HepG2 (cell line): ENCODE results near the gene TTC24. TPM values are rescaled to one million over a fixed set of nuclear protein-coding genes. Genes with fewer than 3 reads are reported as not detected.
A peak's percentile ranks its signal among the peaks of the same experiment; 100 is the strongest.

Experiments used
- ATAC-seq: fragments of 200-7000 bp; cut with Tn5 transposase; 3 replicates; pipeline ENCODE4 v1.9.1; 2020; ENCODE audit warnings: mild to moderate bottlenecking, moderate library complexity
- BruUV-seq: library from RNA; stranded (reverse); fragments of 400-500 nt; replicated peaks from 2 replicates; lab custom pipeline; 2021; lab: Mats Ljungman, UMichigan
- CTCF ChIA-PET: fragments of 300-600 bp; formaldehyde crosslinking; extraction: SDS; loops from one replicate; lab custom pipeline; 2021; ENCODE audit warnings: low total read pairs, inconsistent platforms, low intra/inter-chr PET ratio; lab: Yijun Ruan, JAX
- POLR2A ChIA-PET: fragments of 350-600 bp; sonication (Branson Sonifier 250); formaldehyde crosslinking; loops from one replicate; lab custom pipeline; 2020; ENCODE audit warnings: antibody characterized with exemption, inconsistent platforms; lab: Yijun Ruan, JAX
- DNase-seq: peaks from one replicate; pipeline ENCODE4 v3.0.0-alpha.2; 2015; ENCODE audit warnings: low spot score
- FAIRE-seq: peaks from 3 replicates; lab custom pipeline; 2011; peaks lifted over from hg19 to GRCh38; lab: Jason Lieb, UNC
- H2AFZ ChIP-seq: one replicate; pipeline ENCODE4 v1.6.1; 2011; ENCODE audit warnings: low read length, inconsistent platforms
- H3K27ac ChIP-seq: fragments of 300-600 bp; 3 replicates; pipeline ENCODE4 v1.8.0; 2011; ENCODE audit warnings: mixed run types, mild to moderate bottlenecking, mixed read lengths, low read length, inconsistent platforms; ENCODE audit not compliant: insufficient read depth; ENCODE audit errors: extremely low read length
- H3K27me3 ChIP-seq, 2 experiments: fragments of 200-600 bp in 1 of 2; 2 replicates in 1 of 2; 3 replicates in 1 of 2; pipeline versions ENCODE4 v1.6.0 to v1.8.0; 2011; ENCODE audit warnings: low read length in 2 of 2, mild to moderate bottlenecking in 2 of 2, moderate library complexity in 2 of 2, inconsistent platforms in 1 of 2; ENCODE audit not compliant: insufficient read depth in 2 of 2, control insufficient read depth in 1 of 2
- H3K36me3 ChIP-seq, 2 experiments: fragments of 200-600 bp in 1 of 2; replicated peaks in 1 of 2; 2 replicates in 1 of 2; 3 replicates in 1 of 2; pipeline versions ENCODE4 v1.5.1 to v1.8.0; 2011; ENCODE audit warnings: low read length in 2 of 2, inconsistent platforms in 1 of 2; ENCODE audit not compliant: insufficient read depth in 2 of 2, control insufficient read depth in 1 of 2
- H3K4me1 ChIP-seq: 2 replicates; pipeline ENCODE4 v1.5.1; 2012; ENCODE audit warnings: low read length, inconsistent platforms; ENCODE audit not compliant: insufficient read depth
- H3K4me2 ChIP-seq: 2 replicates; pipeline ENCODE4 v1.6.0; 2011; ENCODE audit warnings: low read depth, low read length, inconsistent platforms
- H3K4me3 ChIP-seq, 3 experiments: fragments of 200-600 bp in 1 of 3; sonication (generic), shearing (Covaris generic) in 1 of 3; replicated peaks in 1 of 3; 2 replicates each; pipeline ENCODE4 v1.5.1; 2011 to 2016; ENCODE audit warnings: low read length in 3 of 3, inconsistent platforms in 2 of 3, low read depth in 2 of 3, mild to moderate bottlenecking in 2 of 3, control low read depth in 1 of 3, mixed read lengths in 1 of 3; ENCODE audit not compliant: insufficient read depth in 1 of 3
- H3K79me2 ChIP-seq: one replicate; pipeline ENCODE4 v1.6.1; 2011; ENCODE audit warnings: low read length, inconsistent platforms; ENCODE audit not compliant: insufficient read depth
- H3K9ac ChIP-seq: 2 replicates; pipeline ENCODE4 v1.6.0; 2011; ENCODE audit warnings: mild to moderate bottlenecking, low read depth, low read length, inconsistent platforms; ENCODE audit not compliant: insufficient read depth
- H3K9me3 ChIP-seq: 2 replicates; pipeline ENCODE4 v1.5.1; 2012; ENCODE audit warnings: mild to moderate bottlenecking, low read length
- H4K20me1 ChIP-seq: 2 replicates; pipeline ENCODE4 v1.6.0; 2011; ENCODE audit warnings: inconsistent platforms, mild to moderate bottlenecking, low read length, moderate library complexity; ENCODE audit not compliant: insufficient read depth
- POLR2A ChIP-seq, 2 experiments: IDR thresholded peaks; 2 replicates each; pipeline ENCODE4 v1.6.1; 2011; ENCODE audit warnings: low read depth in 2 of 2, low read length in 2 of 2, mild to moderate bottlenecking in 1 of 2, moderate library complexity in 1 of 2; ENCODE audit not compliant: insufficient read depth in 1 of 2
- THAP11 ChIP-seq: IDR thresholded peaks from 2 replicates; pipeline ENCODE4 v1.6.1; 2016; ENCODE audit warnings: missing biosample characterization, missing genetic modification reagents
- ZNF121 ChIP-seq: sonication (generic); formaldehyde crosslinking; IDR thresholded peaks from 2 replicates; pipeline ENCODE4 v1.5.0; 2020; ENCODE audit warnings: mild to moderate bottlenecking, missing genetic modification reagents
- ZNF704 ChIP-seq: sonication (generic); formaldehyde crosslinking; IDR thresholded peaks from 2 replicates; pipeline ENCODE4 v1.8.1; 2023; ENCODE audit warnings: mild to moderate bottlenecking, inconsistent platforms, moderate library complexity, missing genetic modification reagents, borderline replicate concordance
- ZNF776 ChIP-seq: sonication (generic); formaldehyde crosslinking; IDR thresholded peaks from 2 replicates; pipeline ENCODE4 v1.4.0; 2020; ENCODE audit warnings: mild to moderate bottlenecking, missing genetic modification reagents
- ZSCAN5A ChIP-seq: sonication (generic); formaldehyde crosslinking; IDR thresholded peaks from 2 replicates; pipeline ENCODE4 v1.8.0; 2022; ENCODE audit warnings: mild to moderate bottlenecking, missing genetic modification reagents, borderline replicate concordance
- WGBS: methylation state at CpG from one replicate; pipeline ENCODE4 v1.1.6; 2017; ENCODE audit warnings: low lambda C conversion rate; 5-methylcytosine and 5-hydroxymethylcytosine counted together
- in situ Hi-C: cut with HindIII; loops from 2 replicates; pipeline ENCODE4 v1.10.0; 2017; ENCODE audit warnings: low pct_unique_long_range_greater_than_20kb; ENCODE audit not compliant: extremely low pct_ligation_motif_present
- intact Hi-C: fragments of 100-400 bp; cut with micrococcal nuclease; formaldehyde crosslinking; loops from one replicate; pipeline ENCODE4 v1.10.0; 2022; ENCODE audit not compliant: unreplicated experiment
- polyA plus RNA-seq, 8 experiments: library from polyadenylated mRNA; depleted of rRNA in 3 of 8; stranded (reverse) in 7 of 8; unstranded in 1 of 8; fragments of >200 nt; fragmentation: Illumina TruSeq in 4 of 8; extraction: Trizol in 4 of 8; gene quantifications; 2 replicates each; pipeline versions ENCODE4 v1.2.1 to v1.2.3, GENCODE V29; 2011 to 2016; ENCODE audit warnings: low read depth in 4 of 8, missing spikeins in 1 of 8, mixed read lengths in 1 of 8; ENCODE audit not compliant: insufficient read depth in 1 of 8
- total RNA-seq, 5 experiments: library from RNA; depleted of rRNA; stranded (reverse); fragments of >200 nt; fragmentation: Illumina TruSeq; extraction: Trizol; gene quantifications; 2 replicates each; pipeline ENCODE4 v1.2.3, GENCODE V29; 2016; ENCODE audit warnings: low read depth in 1 of 5

The TTC24 gene
- total and polyA plus RNA-seq, 2 of the 13 experiments (the other 11 are each of a cell fraction or from before 2014, with no cell fraction given): 0.13 to 0.18 TPM

- no peak overlapping the region for H3K27ac ChIP-seq
- ATAC-seq (no peak), FAIRE-seq (no peak), DNase-seq (no peak)
- ChIA-PET CTCF (no interaction called here), POLR2A (no interaction called here)
- H3K4me1 ChIP-seq: peaks cover 27% of the 10 kb centered on the region
- no TSS peak for BruUV-seq
- H4K20me1 ChIP-seq: no peaks in the 10 kb centered on the region
- H3K79me2 ChIP-seq: peaks cover 19% of the 10 kb centered on the region
- H3K27me3 ChIP-seq: no peaks in the 10 kb centered on the region
- H3K36me3 ChIP-seq: peaks cover 7 to 46% of the 10 kb centered on the region in 2 experiments
- TF ChIP-seq POLR2A (IDR thresholded peaks at IDR 0.05; ENCODE audit: insufficient read depth in 1 of 2, low read depth in 2 of 2, low read length in 2 of 2) (0 out of 4 replicates have a peak, but pooled peaks of 1 of the 2 experiments have one; percentile 17), ZNF776 (no peak), ZSCAN5A (CRISPR knock-in tag) (no peak), ZNF704 (CRISPR knock-in tag) (no peak)
- no peak overlapping the region for H2AFZ ChIP-seq
- in situ Hi-C loops (no loop called here), intact Hi-C loops (no loop called here)
- 96% methylated on average over 5 of the region's 5 CpGs for WGBS
- H3K4me3 ChIP-seq: no peak overlapping the region
- no peaks in the 10 kb centered on the region for H3K9me3 ChIP-seq
- no peak overlapping the region for H3K4me2 ChIP-seq
- no peak overlapping the region for H3K9ac ChIP-seq
These were observed 18.6 kb downstream of the TTC24 start for GRCh38 chr1:156598125-156598524.

GRCh38 chr1:156598731-156599432 lies 19.4 kb downstream of the TTC24 start:
- in situ Hi-C loops: no loop called here
- Histone ChIP-seq H3K27ac (no peak overlapping the region), H3K36me3 (peaks cover 7 to 41% of the 10 kb centered on the region in 2 experiments), H3K4me2 (no peak overlapping the region)
- no peak for ATAC-seq
- TF ChIP-seq ZNF121 (CRISPR knock-in tag) (peak; percentile 79), THAP11 (no peak)
- TF ChIP-seq, all 625 proteins: peak for 1
- intact Hi-C loops: no loop called here
- no TSS peak for BruUV-seq
- Histone ChIP-seq H4K20me1 (no peaks in the 10 kb centered on the region), H3K9ac (no peak overlapping the region), H3K9me3 (no peaks in the 10 kb centered on the region), H3K4me3 (no peak overlapping the region), H2AFZ (no peak overlapping the region), H3K27me3 (no peaks in the 10 kb centered on the region), H3K4me1 (peaks cover 27% of the 10 kb centered on the region), H3K79me2 (peaks cover 19% of the 10 kb centered on the region)
- 100% methylated on average over 4 of the region's 4 CpGs for WGBS
- CTCF ChIA-PET: no interaction called here
- FAIRE-seq: no peak
- no peak for DNase-seq
- POLR2A ChIA-PET: no interaction called here
